ENCODE results near the gene ANKRD65. TPM values are rescaled to one million over a fixed set of nuclear protein-coding genes. Genes with fewer than 3 reads are reported as not detected.
A peak's percentile ranks its signal among the peaks of the same experiment; 100 is the strongest.

ANKRD65 gene
- total RNA-seq, 1 donor from 2014 or later, result 1.4 TPM

GRCh38 chr1:1440262-1441001 lies 19.4 kb upstream of the ANKRD65 start:
- no peak for TF ChIP-seq CTCF (IDR thresholded peaks at IDR 0.05; ENCODE audit: insufficient read depth, low read length, poor library complexity, severe bottlenecking)
- Histone ChIP-seq H3K27me3 (ENCODE audit: control insufficient read depth, insufficient read depth, low read length) (peaks cover 2% of the 10 kb centered on the region), H3K4me3 (ENCODE audit: low read depth, low read length) (no peak overlapping the region), H3K36me3 (ENCODE audit: control insufficient read depth, insufficient read depth, low read length) (no peaks in the 10 kb centered on the region)
- DNase-seq (ENCODE audit: low read depth), result no peak

GRCh38 chr1:1439546-1440261 lies 18.6 kb upstream of the ANKRD65 start:
- Histone ChIP-seq H3K27me3 (ENCODE audit: control insufficient read depth, insufficient read depth, low read length) (peaks cover 2% of the 10 kb centered on the region), H3K36me3 (ENCODE audit: control insufficient read depth, insufficient read depth, low read length) (no peaks in the 10 kb centered on the region), H3K4me3 (ENCODE audit: low read depth, low read length) (no peak overlapping the region)
- no peak for DNase-seq (ENCODE audit: low read depth)
- no peak for TF ChIP-seq CTCF (IDR thresholded peaks at IDR 0.05; ENCODE audit: insufficient read depth, low read length, poor library complexity, severe bottlenecking)

DNA sequence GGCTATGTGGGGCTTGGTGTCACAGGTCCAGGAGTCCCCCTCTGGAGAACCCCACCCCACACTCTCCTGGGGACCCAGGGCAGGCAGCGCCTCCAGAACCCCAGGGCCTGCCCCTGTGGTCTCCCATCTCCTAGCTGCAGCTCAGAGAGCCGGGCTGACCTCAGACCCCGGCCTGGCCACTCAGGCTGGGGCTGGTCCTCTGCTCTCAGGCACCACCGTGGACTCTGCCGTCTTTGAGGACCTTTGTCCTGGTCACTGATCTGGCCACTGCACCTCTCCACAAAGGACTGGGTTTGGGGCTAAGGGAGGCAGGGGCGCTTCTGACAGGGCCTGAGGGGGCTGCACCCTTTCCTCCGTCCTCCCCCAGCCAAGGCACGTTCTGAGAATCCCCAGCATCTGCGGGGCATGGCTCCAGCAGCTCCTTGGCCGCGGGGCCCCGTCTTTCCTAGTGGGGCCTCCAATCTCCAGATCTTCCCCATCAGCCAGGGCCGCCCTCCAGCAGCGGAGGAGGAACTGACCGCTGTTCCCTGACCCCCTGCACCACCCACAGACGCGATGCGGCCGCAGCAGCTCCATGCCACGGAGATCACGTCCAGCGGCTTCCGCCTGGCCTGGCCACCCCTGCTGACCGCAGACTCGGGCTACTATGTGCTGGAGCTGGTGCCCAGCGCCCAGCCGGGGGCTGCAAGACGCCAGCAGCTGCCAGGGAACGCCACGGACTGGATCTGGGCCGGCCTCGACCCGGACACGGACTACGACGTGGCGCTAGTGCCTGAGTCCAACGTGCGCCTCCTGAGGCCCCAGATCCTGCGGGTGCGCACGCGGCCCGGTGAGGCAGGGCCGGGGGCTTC lies 17.7 kb upstream of the ANKRD65 start:
- H3K4me3 ChIP-seq (ENCODE audit: low read depth, low read length), result no peak overlapping the region
- no peak for TF ChIP-seq CTCF (IDR thresholded peaks at IDR 0.05; ENCODE audit: insufficient read depth, low read length, poor library complexity, severe bottlenecking)
- DNase-seq (ENCODE audit: low read depth), result no peak
- H3K36me3 ChIP-seq (ENCODE audit: control insufficient read depth, insufficient read depth, low read length), result no peaks in the 10 kb centered on the region
- H3K27me3 ChIP-seq (ENCODE audit: control insufficient read depth, insufficient read depth, low read length), result no peaks in the 10 kb centered on the region

DNA sequence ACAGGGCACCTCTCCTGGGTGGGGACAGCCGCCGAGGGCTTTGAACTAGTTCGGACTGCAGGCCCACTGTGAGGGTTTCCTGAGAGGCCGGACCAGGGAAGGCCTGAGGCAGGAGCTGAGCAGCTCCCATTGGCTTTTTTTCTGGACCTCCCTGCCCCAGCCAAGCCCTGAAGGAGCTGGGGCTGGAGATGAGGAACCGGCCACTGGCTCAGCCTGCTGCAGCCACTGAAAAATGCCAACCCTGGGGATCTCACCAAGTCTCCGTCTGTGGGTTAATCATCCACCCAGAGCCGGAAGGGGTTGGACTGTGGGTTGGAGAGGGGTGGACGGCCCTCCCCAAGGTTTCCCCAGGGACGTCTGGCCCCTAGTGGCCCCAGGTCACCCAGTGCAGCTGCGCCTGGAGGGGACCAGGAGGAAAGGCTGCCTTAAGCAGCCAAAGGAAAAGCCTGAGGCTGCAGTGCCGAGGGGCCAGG lies 16.9 kb upstream of the ANKRD65 start:
- Histone ChIP-seq H3K27me3 (ENCODE audit: control insufficient read depth, insufficient read depth, low read length) (no peaks in the 10 kb centered on the region), H3K4me3 (ENCODE audit: low read depth, low read length) (no peak overlapping the region), H3K36me3 (ENCODE audit: control insufficient read depth, insufficient read depth, low read length) (no peaks in the 10 kb centered on the region)
- peak; percentile 7 for TF ChIP-seq CTCF (IDR thresholded peaks at IDR 0.05; ENCODE audit: insufficient read depth, low read length, poor library complexity, severe bottlenecking)
- peak; percentile 48 for DNase-seq (ENCODE audit: low read depth)

DNA sequence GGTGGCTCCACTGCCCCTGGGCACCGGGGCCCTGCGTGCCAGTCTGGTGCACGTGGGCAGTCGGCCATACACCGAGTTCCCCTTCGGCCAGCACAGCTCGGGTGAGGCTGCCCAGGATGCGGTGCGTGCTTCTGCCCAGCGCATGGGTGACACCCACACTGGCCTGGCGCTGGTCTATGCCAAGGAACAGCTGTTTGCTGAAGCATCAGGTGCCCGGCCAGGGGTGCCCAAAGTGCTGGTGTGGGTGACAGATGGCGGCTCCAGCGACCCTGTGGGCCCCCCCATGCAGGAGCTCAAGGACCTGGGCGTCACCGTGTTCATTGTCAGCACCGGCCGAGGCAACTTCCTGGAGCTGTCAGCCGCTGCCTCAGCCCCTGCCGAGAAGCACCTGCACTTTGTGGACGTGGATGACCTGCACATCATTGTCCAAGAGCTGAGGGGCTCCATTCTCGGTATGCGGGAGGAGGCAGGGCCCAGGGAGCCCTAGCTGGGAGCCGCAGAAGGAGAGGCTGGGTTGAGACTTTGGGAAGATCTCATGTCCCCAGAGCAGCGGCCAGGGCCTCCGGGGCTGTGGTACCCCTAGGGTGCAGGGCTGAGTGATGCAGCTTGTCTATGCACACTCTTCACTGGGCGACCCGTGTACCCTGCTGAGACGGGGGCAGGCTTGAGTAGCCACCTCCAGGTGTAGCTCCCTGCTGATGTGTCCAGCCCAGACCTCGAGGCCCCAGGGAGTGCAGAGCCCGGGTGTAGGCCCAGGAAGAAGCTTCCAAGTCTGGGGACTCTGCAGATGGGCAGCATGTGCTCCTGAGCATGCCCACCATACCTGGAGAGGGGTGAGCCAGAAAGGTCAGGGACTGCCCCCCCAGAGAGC lies 16.2 kb upstream of the ANKRD65 start:
- no peak overlapping the region for H3K4me3 ChIP-seq (ENCODE audit: low read depth, low read length)

More for the DNA sequence above, 16.2 kb upstream of the ANKRD65 start:
- H3K36me3 ChIP-seq (ENCODE audit: control insufficient read depth, insufficient read depth, low read length), result no peaks in the 10 kb centered on the region
- no peak for TF ChIP-seq CTCF (IDR thresholded peaks at IDR 0.05; ENCODE audit: insufficient read depth, low read length, poor library complexity, severe bottlenecking)
- no peaks in the 10 kb centered on the region for H3K27me3 ChIP-seq (ENCODE audit: control insufficient read depth, insufficient read depth, low read length)
- no peak for DNase-seq (ENCODE audit: low read depth)

All from kidney epithelial cell (primary cell).